ENCODE measurements around the gene CACNA1C. TPM values are rescaled to one million over a fixed set of nuclear protein-coding genes. Genes with fewer than 3 reads are reported as not detected.

The CACNA1C gene
- total RNA-seq, 2 donors from 2014 or later, result 70.0 to 127 TPM

- Histone ChIP-seq H3K27me3 (replicated peaks; ENCODE audit: insufficient read depth) (no peaks in the 10 kb centered on the region), H3K4me3 (no peak overlapping the region), H3K9me3 (no peaks in the 10 kb centered on the region), H3K36me3 (no peaks in the 10 kb centered on the region), H3K4me1 (ENCODE audit: control insufficient read depth in 1 of 2, low read depth in 2 of 2) (peaks cover 24 to 82% of the 10 kb centered on the region in 2 donors), H3K27ac (peak overlapping the region; percentile 27 to 89)
- DNase-seq (ENCODE audit: low spot score), result no peak
- no peak for TF ChIP-seq CTCF (IDR thresholded peaks at IDR 0.05)
- ATAC-seq (ENCODE audit: insufficient number of reproducible peaks, low FRiP score, low read depth), result no peak
Observed at GRCh38 chr12:2386566-2386965, 333.8 kb downstream of the CACNA1C start.

- no peak for TF ChIP-seq CTCF (IDR thresholded peaks at IDR 0.05)
- Histone ChIP-seq H3K9me3 (no peaks in the 10 kb centered on the region), H3K27me3 (replicated peaks; ENCODE audit: insufficient read depth) (no peaks in the 10 kb centered on the region), H3K36me3 (no peaks in the 10 kb centered on the region), H3K27ac (peak overlapping the region; percentile 27 to 89), H3K4me1 (ENCODE audit: control insufficient read depth in 1 of 2, low read depth in 2 of 2) (peaks cover 24 to 81% of the 10 kb centered on the region in 2 donors), H3K4me3 (no peak overlapping the region)
- ATAC-seq (ENCODE audit: insufficient number of reproducible peaks, low FRiP score, low read depth) (no peak), DNase-seq (ENCODE audit: low spot score) (no peak)
Observed at GRCh38 chr12:2387103-2387834, 334.5 kb downstream of the CACNA1C start.

DNA sequence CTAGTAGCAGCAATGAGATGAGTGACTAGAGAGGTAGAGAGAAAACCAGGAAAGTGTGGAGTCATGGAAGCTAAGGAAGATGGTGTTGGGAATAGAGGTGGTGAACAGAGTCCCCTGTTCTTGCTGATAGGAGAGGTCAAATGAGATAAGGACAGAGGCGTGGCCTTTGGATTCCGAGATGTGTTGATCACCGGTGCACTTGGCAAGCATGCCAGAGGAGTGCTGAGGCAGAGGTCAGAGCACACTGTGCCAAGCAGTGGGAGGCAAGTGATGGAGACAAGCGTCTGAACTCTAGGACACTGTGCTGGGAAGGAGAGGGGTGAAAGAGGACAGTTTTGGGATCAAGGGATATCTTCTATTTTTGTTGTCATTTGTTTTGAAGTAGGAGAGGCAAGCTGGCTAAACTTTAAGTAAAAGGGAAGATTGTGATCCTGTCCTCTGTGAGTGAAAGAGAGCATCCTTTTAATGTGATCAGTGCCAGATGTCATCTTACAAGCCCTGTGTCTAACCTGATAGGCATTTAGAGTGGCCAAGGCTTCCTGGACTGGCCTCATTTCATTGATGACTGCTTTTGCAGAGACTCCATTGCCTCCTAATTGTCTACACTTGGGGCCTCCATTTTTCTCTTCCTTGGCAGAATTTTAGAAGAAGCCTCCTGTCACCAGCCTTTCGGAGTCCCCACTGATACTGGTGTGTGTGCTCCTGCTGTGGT, 336.4 kb downstream of the CACNA1C start:
- H3K4me1 ChIP-seq (ENCODE audit: control insufficient read depth in 1 of 2, low read depth in 2 of 2), result peaks cover 18 to 67% of the 10 kb centered on the region in 2 donors
- no peaks in the 10 kb centered on the region for H3K9me3 ChIP-seq
- H3K36me3 ChIP-seq, result no peaks in the 10 kb centered on the region
- no peak overlapping the region for H3K27ac ChIP-seq
- DNase-seq (ENCODE audit: low spot score), result no peak
- H3K4me3 ChIP-seq, result no peak overlapping the region
- no peak for TF ChIP-seq CTCF (IDR thresholded peaks at IDR 0.05)
- no peaks in the 10 kb centered on the region for H3K27me3 ChIP-seq (replicated peaks; ENCODE audit: insufficient read depth)
- no peak for ATAC-seq (ENCODE audit: insufficient number of reproducible peaks, low FRiP score, low read depth)

GRCh38 chr12:2390133-2390532, 337.3 kb downstream of the CACNA1C start:
- no peaks in the 10 kb centered on the region for H3K36me3 ChIP-seq
- no peak overlapping the region for H3K4me3 ChIP-seq
- TF ChIP-seq CTCF (IDR thresholded peaks at IDR 0.05), result no peak
- no peak overlapping the region for H3K27ac ChIP-seq
- DNase-seq (ENCODE audit: low spot score) (no peak), ATAC-seq (ENCODE audit: insufficient number of reproducible peaks, low FRiP score, low read depth) (no peak)
- no peaks in the 10 kb centered on the region for H3K27me3 ChIP-seq (replicated peaks; ENCODE audit: insufficient read depth)
- H3K4me1 ChIP-seq (ENCODE audit: control insufficient read depth in 1 of 2, low read depth in 2 of 2), result peaks cover 13 to 60% of the 10 kb centered on the region in 2 donors
- H3K9me3 ChIP-seq, result no peaks in the 10 kb centered on the region

- H3K4me3 ChIP-seq, result no peak overlapping the region
- H3K9me3 ChIP-seq, result no peaks in the 10 kb centered on the region
- no peaks in the 10 kb centered on the region for H3K36me3 ChIP-seq
- H3K27ac ChIP-seq, result no peak overlapping the region
- no peak for TF ChIP-seq CTCF (IDR thresholded peaks at IDR 0.05)
- no peak for ATAC-seq (ENCODE audit: insufficient number of reproducible peaks, low FRiP score, low read depth)
- peaks cover 7 to 60% of the 10 kb centered on the region in 2 donors for H3K4me1 ChIP-seq (ENCODE audit: control insufficient read depth in 1 of 2, low read depth in 2 of 2)
- DNase-seq (ENCODE audit: low spot score), result no peak
- no peaks in the 10 kb centered on the region for H3K27me3 ChIP-seq (replicated peaks; ENCODE audit: insufficient read depth)
Observed at GRCh38 chr12:2390850-2391390, 338.1 kb downstream of the CACNA1C start.

Data from thoracic aorta (tissue), 2 donors.